Measurements from ENCODE around the gene QSOX1. TPM values are rescaled to one million over a fixed set of nuclear protein-coding genes. Genes with fewer than 3 reads are reported as not detected.

QSOX1 gene
- total and polyA plus RNA-seq, 9 of the 15 experiments (the other 6 are each of a cell fraction or from before 2014, with no cell fraction given) = 4.0 to 53.1 (median 15.0) TPM

- TF ChIP-seq CBX8 (IDR thresholded peaks at IDR 0.05; ENCODE audit: borderline replicate concordance, extremely low read depth, low read depth, low read length, poor library complexity, severe bottlenecking) = peak; percentile 99
- TF ChIP-seq HSF4 (CRISPR knock-in tag; IDR thresholded peaks at IDR 0.05; ENCODE audit: borderline replicate concordance) = no peak
- no peak for TF ChIP-seq ZNF23 (CRISPR knock-in tag; IDR thresholded peaks at IDR 0.05)
- TF ChIP-seq CBX2 (IDR thresholded peaks at IDR 0.05; ENCODE audit: insufficient read depth, low read length, poor library complexity, severe bottlenecking) = peak; percentile 99
- TF ChIP-seq BMI1 (IDR thresholded peaks at IDR 0.05; ENCODE audit: low read length) = 0 out of 2 replicates have a peak, but pooled peaks have one; percentile 1
- TF ChIP-seq BCOR (IDR thresholded peaks at IDR 0.05) = no peak
- no peak for TF ChIP-seq ZNF639 (CRISPR knock-in tag; conservative IDR thresholded peaks at IDR 0.05 in 1 of 2, IDR thresholded peaks at IDR 0.05 in 1 of 2)
- TF ChIP-seq ZNF140 (CRISPR knock-in tag; IDR thresholded peaks at IDR 0.05) = 0 out of 2 replicates have a peak, but pooled peaks have one; percentile 5
These were observed 73.4 kb downstream of the QSOX1 start for GRCh38 chr1:180227861-180228647.

More at GRCh38 chr1:180227861-180228647, 73.4 kb downstream of the QSOX1 start:
- DNase-seq (ENCODE audit: extremely low read depth in 1 of 4, low spot score in 3 of 4) = no peak
- Histone ChIP-seq H3K79me2 (ENCODE audit: control insufficient read depth, insufficient read depth, low read length) (no peaks in the 10 kb centered on the region), H3K36me3 (ENCODE audit: control insufficient read depth, insufficient read depth, low read length) (no peaks in the 10 kb centered on the region), H2AFZ (ENCODE audit: low read depth, low read length) (no peak overlapping the region), H3K4me2 (ENCODE audit: insufficient read depth, low read length) (no peak overlapping the region), H3K27ac (ENCODE audit: extremely low read depth, low read depth, low read length) (no peak overlapping the region), H3K9me3 (replicated peaks; ENCODE audit: control insufficient read depth, insufficient read depth, low read depth, low read length) (no peaks in the 10 kb centered on the region), H3K9ac (ENCODE audit: insufficient read depth in 1 of 2, low read depth in 2 of 2, low read length in 2 of 2) (no peak overlapping the region), H3K4me1 (replicated peaks in 1 of 2; ENCODE audit: control insufficient read depth in 2 of 2, insufficient read depth in 2 of 2, low read length in 2 of 2) (peaks cover 0 to 30% of the 10 kb centered on the region in 2 experiments; a peak in 3 of 5 replicates), H3K4me3 (no peak overlapping the region), H3K9me1 (ENCODE audit: control insufficient read depth, insufficient read depth, low read length) (no peaks in the 10 kb centered on the region), H3K27me3 (ENCODE audit: control insufficient read depth in 2 of 2, insufficient read depth in 2 of 2, low read length in 2 of 2) (peaks cover 72 to 74% of the 10 kb centered on the region in 2 experiments), H4K20me1 (replicated peaks; ENCODE audit: control insufficient read depth, insufficient read depth, low read length) (peaks cover 12% of the 10 kb centered on the region; the same call in 1 of the 2 replicates)
- CTCF ChIA-PET (ENCODE audit: low intra/inter-chr PET ratio) = no interaction called here
- intact Hi-C loops (cut with micrococcal nuclease) (no loop called here), in situ Hi-C loops (cut with MboI) (no loop called here)
- POLR2A ChIA-PET = interaction anchor here (0.6 kb wide), 1 partner anchor 728 kb away, joined by 5 read pairs; no protein-coding TSS in a partner anchor
- FAIRE-seq = peak; percentile 65
- WGBS (ENCODE audit: insufficient coverage, low coverage, missing lambda C conversion rate) = 27% methylated on average over 17 of the region's 17 CpGs
- BruUV-seq (replicated peaks) = no TSS peak
- ATAC-seq = no peak

All from K562 (cell line).